Measurements from ENCODE around the gene SPINDOC. TPM values are rescaled to one million over a fixed set of nuclear protein-coding genes. Genes with fewer than 3 reads are reported as not detected.

SPINDOC gene
- total RNA-seq, 1 donor from 2014 or later, result 40.9 TPM

GRCh38 chr11:63829823-63830489, 16.7 kb downstream of the SPINDOC start:
- intact Hi-C loops (cut with micrococcal nuclease), result no loop called here

GRCh38 chr11:63831326-63831725, 18.1 kb downstream of the SPINDOC start:
- intact Hi-C loops (cut with micrococcal nuclease), result no loop called here

- intact Hi-C loops (cut with micrococcal nuclease), result no loop called here
Measured at GRCh38 chr11:63832336-63832735, 19.1 kb downstream of the SPINDOC start.

GRCh38 chr11:63833048-63833447, 19.8 kb downstream of the SPINDOC start:
- intact Hi-C loops (cut with micrococcal nuclease), result no loop called here

- intact Hi-C loops (cut with micrococcal nuclease), result no loop called here
Measured at GRCh38 chr11:63834535-63835157, 21.4 kb downstream of the SPINDOC start.

GRCh38 chr11:63835158-63835545, 21.9 kb downstream of the SPINDOC start:
- intact Hi-C loops (cut with micrococcal nuclease), result no loop called here

- intact Hi-C loops (cut with micrococcal nuclease), result loop anchor here (1.0 kb wide), 8 partner anchors 35 to 316 kb away; partner anchors contain the start of gene RCOR2
Measured at GRCh38 chr11:63837027-63837688, 23.9 kb downstream of the SPINDOC start.

- intact Hi-C loops (cut with micrococcal nuclease), result loop anchor here (1.0 kb wide), 17 partner anchors 24 to 480 kb away; partner anchors contain the start of genes COX8A, ESRRA, OTUB1 and RCOR2
Measured at GRCh38 chr11:63837739-63838138, 24.5 kb downstream of the SPINDOC start.

- intact Hi-C loops (cut with micrococcal nuclease), result loop anchor here (1.0 kb wide), 9 partner anchors 25 to 479 kb away; partner anchors contain the start of genes COX8A, ESRRA, OTUB1 and RTN3
Measured at GRCh38 chr11:63838150-63838677, 25.0 kb downstream of the SPINDOC start.

- intact Hi-C loops (cut with micrococcal nuclease), result loop anchor here (1.0 kb wide), 9 partner anchors 26 to 478 kb away; partner anchors contain the start of genes COX8A, ESRRA, OTUB1 and RTN3
Measured at GRCh38 chr11:63838678-63839507, 25.6 kb downstream of the SPINDOC start, which contains the start of gene MARK2. MARK2 (plus strand) TSS chr11:63839110; CDS start chr11:63839507, 397 bp downstream.

GRCh38 chr11:63839508-63840355, 26.5 kb downstream of the SPINDOC start:
- intact Hi-C loops (cut with micrococcal nuclease), result loop anchor here (1.0 kb wide), 2 partner anchors 12 to 27 kb away; no protein-coding TSS in a partner anchor

GRCh38 chr11:63840356-63841060, 27.3 kb downstream of the SPINDOC start:
- intact Hi-C loops (cut with micrococcal nuclease), result loop anchor here (1.0 kb wide), 2 partner anchors 11 to 26 kb away; no protein-coding TSS in a partner anchor

- intact Hi-C loops (cut with micrococcal nuclease), result no loop called here
Measured at GRCh38 chr11:63841554-63841953, 28.3 kb downstream of the SPINDOC start.

GRCh38 chr11:63843041-63843440, 29.8 kb downstream of the SPINDOC start:
- intact Hi-C loops (cut with micrococcal nuclease), result no loop called here

- intact Hi-C loops (cut with micrococcal nuclease), result no loop called here
Measured at GRCh38 chr11:63844836-63845235, 31.6 kb downstream of the SPINDOC start.

- intact Hi-C loops (cut with micrococcal nuclease), result no loop called here
Measured at GRCh38 chr11:63845303-63845702, 32.0 kb downstream of the SPINDOC start.

GRCh38 chr11:63845911-63846310, 32.7 kb downstream of the SPINDOC start:
- intact Hi-C loops (cut with micrococcal nuclease), result no loop called here

GRCh38 chr11:63846897-63847296, 33.6 kb downstream of the SPINDOC start:
- intact Hi-C loops (cut with micrococcal nuclease), result no loop called here

GRCh38 chr11:63847363-63847762, 34.1 kb downstream of the SPINDOC start:
- intact Hi-C loops (cut with micrococcal nuclease), result no loop called here

Data from T-helper 1 cell treated with Interleukin-12 subunit alpha and Interleukin-12 subunit beta and Interleukin-4 antibody, amounts not matched to agents 30 ng/mL and 1 ng/mL, for 36 hours (primary cell).